GM18951 (cell line): ENCODE data around the gene EZH2.
A peak's percentile ranks its signal among the peaks of the same experiment; 100 is the strongest.

ENCODE experiments used
- POLR2A ChIP-seq: IDR thresholded peaks from 4 replicates; pipeline ENCODE4 v1.6.1; 2011; ENCODE audit warnings: mild to moderate bottlenecking; ENCODE audit not compliant: insufficient read length, insufficient read depth; ENCODE audit errors: extremely low read depth
- in situ Hi-C: fragments of 300-500 bp; cut with MboI; formaldehyde crosslinking; loops from one replicate; pipeline ENCODE4 v1.12.0; 2022; ENCODE audit warnings: low sequenced_read_pairs, mixed read lengths, inconsistent platforms; ENCODE audit not compliant: unreplicated experiment

The EZH2 gene

GRCh38 chr7:148828965-148829364 lies 55.1 kb downstream of the EZH2 start:
- in situ Hi-C loops, result no loop called here
- no peak for TF ChIP-seq POLR2A

GRCh38 chr7:148825338-148825737 lies 58.8 kb downstream of the EZH2 start:
- TF ChIP-seq POLR2A, result no peak
- in situ Hi-C loops, result no loop called here

- in situ Hi-C loops, result no loop called here
- no peak for TF ChIP-seq POLR2A
These were observed 59.2 kb downstream of the EZH2 start for GRCh38 chr7:148824864-148825263.

GRCh38 chr7:148821422-148821821 lies 62.7 kb downstream of the EZH2 start:
- in situ Hi-C loops, result no loop called here
- TF ChIP-seq POLR2A, result no peak

- in situ Hi-C loops, result no loop called here
These were observed 64.3 kb downstream of the EZH2 start for GRCh38 chr7:148819697-148820360.

GRCh38 chr7:148815612-148816011 lies 68.5 kb downstream of the EZH2 start:
- TF ChIP-seq POLR2A, result no peak
- in situ Hi-C loops, result no loop called here

More at GRCh38 chr7:148819697-148820360, 64.3 kb downstream of the EZH2 start:
- TF ChIP-seq POLR2A, result no peak

- TF ChIP-seq POLR2A, result no peak
- in situ Hi-C loops, result no loop called here
These were observed 69.0 kb downstream of the EZH2 start for GRCh38 chr7:148814922-148815559.

GRCh38 chr7:148813890-148814289 lies 70.2 kb downstream of the EZH2 start:
- in situ Hi-C loops, result no loop called here
- TF ChIP-seq POLR2A, result no peak

GRCh38 chr7:148811892-148812291 lies 72.2 kb downstream of the EZH2 start:
- TF ChIP-seq POLR2A, result no peak
- in situ Hi-C loops, result no loop called here

GRCh38 chr7:148809856-148810255 lies 74.2 kb downstream of the EZH2 start:
- in situ Hi-C loops, result no loop called here
- no peak for TF ChIP-seq POLR2A

GRCh38 chr7:148807436-148807835 lies 76.7 kb downstream of the EZH2 start:
- in situ Hi-C loops, result no loop called here

GRCh38 chr7:148806187-148806586 lies 77.9 kb downstream of the EZH2 start:
- no peak for TF ChIP-seq POLR2A
- in situ Hi-C loops, result no loop called here

More at GRCh38 chr7:148807436-148807835, 76.7 kb downstream of the EZH2 start:
- no peak for TF ChIP-seq POLR2A

- in situ Hi-C loops, result no loop called here
- TF ChIP-seq POLR2A, result peak; percentile 12
These were observed 79.5 kb downstream of the EZH2 start for GRCh38 chr7:148804343-148805235.
